Hepatocyte (in vitro differentiated cells): ENCODE data around the gene LSS.

Source experiments
- EZH2 ChIP-seq: fragments of 200-600 bp; sonication (generic); IDR thresholded peaks from 2 replicates; pipeline ENCODE4 v1.6.1; 2016; ENCODE audit warnings: antibody characterized with exemption, mild to moderate bottlenecking, borderline replicate concordance
- EZH2phosphoT487 ChIP-seq: fragments of 200-600 bp; sonication (generic); IDR thresholded peaks from one replicate; pipeline ENCODE4 v1.6.1; 2018; ENCODE audit warnings: antibody characterized with exemption, mild to moderate bottlenecking, low read depth, moderate library complexity; ENCODE audit not compliant: unreplicated experiment, severe bottlenecking
- TF ChIP-seq, protein P1 (sequence below): fragments of 200-600 bp; sonication (generic); IDR thresholded peaks from 2 replicates; pipeline ENCODE4 v1.5.1; 2016; ENCODE audit warnings: antibody characterized with exemption, mild to moderate bottlenecking; ENCODE audit not compliant: poor library complexity

DNA sequence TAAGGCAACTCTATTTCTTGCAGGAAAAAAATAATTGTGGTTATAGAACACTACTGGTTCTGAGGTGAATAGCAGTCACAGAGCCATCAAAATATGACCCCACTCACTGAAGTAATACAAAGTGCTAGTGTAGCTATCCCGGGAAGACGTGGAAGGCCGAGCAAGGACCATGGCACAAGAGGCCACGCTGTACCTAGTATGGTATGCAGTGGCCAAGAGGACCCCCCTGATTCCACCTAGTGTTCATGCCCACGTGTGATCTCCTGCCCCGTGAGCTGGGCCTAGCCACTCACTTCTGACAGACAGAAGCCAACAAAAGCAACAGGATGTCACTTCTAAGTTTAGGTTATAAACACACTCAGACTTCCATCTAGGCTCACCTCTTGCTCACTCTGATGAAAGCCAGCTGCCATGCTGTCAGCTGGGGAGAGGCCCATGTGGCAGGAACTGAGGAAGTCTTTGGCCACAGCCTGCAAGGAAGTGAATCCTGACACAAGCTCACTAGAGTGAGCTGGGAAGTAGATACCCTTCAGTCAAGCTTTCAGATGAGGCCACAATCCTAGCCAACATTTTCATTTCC is 21.7 kb upstream of the LSS start:
- TF ChIP-seq, protein P1, sequence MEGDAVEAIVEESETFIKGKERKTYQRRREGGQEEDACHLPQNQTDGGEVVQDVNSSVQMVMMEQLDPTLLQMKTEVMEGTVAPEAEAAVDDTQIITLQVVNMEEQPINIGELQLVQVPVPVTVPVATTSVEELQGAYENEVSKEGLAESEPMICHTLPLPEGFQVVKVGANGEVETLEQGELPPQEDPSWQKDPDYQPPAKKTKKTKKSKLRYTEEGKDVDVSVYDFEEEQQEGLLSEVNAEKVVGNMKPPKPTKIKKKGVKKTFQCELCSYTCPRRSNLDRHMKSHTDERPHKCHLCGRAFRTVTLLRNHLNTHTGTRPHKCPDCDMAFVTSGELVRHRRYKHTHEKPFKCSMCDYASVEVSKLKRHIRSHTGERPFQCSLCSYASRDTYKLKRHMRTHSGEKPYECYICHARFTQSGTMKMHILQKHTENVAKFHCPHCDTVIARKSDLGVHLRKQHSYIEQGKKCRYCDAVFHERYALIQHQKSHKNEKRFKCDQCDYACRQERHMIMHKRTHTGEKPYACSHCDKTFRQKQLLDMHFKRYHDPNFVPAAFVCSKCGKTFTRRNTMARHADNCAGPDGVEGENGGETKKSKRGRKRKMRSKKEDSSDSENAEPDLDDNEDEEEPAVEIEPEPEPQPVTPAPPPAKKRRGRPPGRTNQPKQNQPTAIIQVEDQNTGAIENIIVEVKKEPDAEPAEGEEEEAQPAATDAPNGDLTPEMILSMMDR, result no peak
- TF ChIP-seq EZH2, result no peak
- no peak for TF ChIP-seq EZH2phosphoT487
